Suprapubic skin (tissue), 4 donors: Measurements from ENCODE around the gene SULF2. TPM values are rescaled to one million over a fixed set of nuclear protein-coding genes. Genes with fewer than 3 reads are reported as not detected.

Source experiments
- DNase-seq, 2 donors: peaks; one replicate each; pipeline ENCODE4 v3.0.0-alpha.2; 2019; ENCODE audit warnings: low spot score in 2 of 2
- H3K27ac ChIP-seq: fragments of 200-600 bp; sonication (generic); one replicate; pipeline ENCODE4 v1.5.1; 2019
- H3K27me3 ChIP-seq: fragments of 200-600 bp; sonication (generic); one replicate; pipeline ENCODE4 v1.5.1; 2019
- H3K36me3 ChIP-seq: fragments of 200-600 bp; sonication (generic); one replicate; pipeline ENCODE4 v1.5.1; 2019
- H3K4me1 ChIP-seq: fragments of 200-600 bp; sonication (generic); one replicate; pipeline ENCODE4 v1.5.1; 2019
- H3K4me3 ChIP-seq: fragments of 200-600 bp; sonication (generic); one replicate; pipeline ENCODE4 v1.5.1; 2019; ENCODE audit warnings: mild to moderate bottlenecking
- H3K9me3 ChIP-seq: fragments of 200-600 bp; sonication (generic); one replicate; pipeline ENCODE4 v1.5.1; 2019
- EP300 ChIP-seq: sonication (generic); formaldehyde crosslinking; IDR thresholded peaks from one replicate; pipeline ENCODE4 v1.6.1; 2017; ENCODE audit warnings: antibody characterized with exemption
- POLR2A ChIP-seq, 2 donors: fragments of 450-650 bp; IDR thresholded peaks; one replicate each; pipeline ENCODE4 v1.6.1; 2017; ENCODE audit warnings: antibody characterized with exemption in 2 of 2, mild to moderate bottlenecking in 2 of 2, moderate library complexity in 2 of 2
- POLR2AphosphoS5 ChIP-seq, 3 donors: sonication (generic); formaldehyde crosslinking; IDR thresholded peaks; one replicate each; pipeline ENCODE4 v1.6.1; 2017; ENCODE audit warnings: antibody characterized with exemption in 3 of 3
- WGBS: methylation state at CpG from one replicate; pipeline ENCODE4 v1.1.5; 2018; 5-methylcytosine and 5-hydroxymethylcytosine counted together
- total RNA-seq, 4 donors: library from RNA; depleted of rRNA; stranded (reverse); fragments of >200 nt; gene quantifications; one replicate each; pipeline ENCODE4 v1.1.0, GENCODE V29; 2016
- TF ChIP-seq, protein P1 (sequence below), 2 donors: fragments of 200-600 bp in 1 of 2; fragments of 450-650 bp in 1 of 2; sonication (generic) in 1 of 2; IDR thresholded peaks; one replicate each; pipeline ENCODE4 v1.5.1; 2016 to 2019; ENCODE audit warnings: antibody characterized with exemption in 2 of 2, mild to moderate bottlenecking in 1 of 2, moderate library complexity in 1 of 2

SULF2 gene
- total RNA-seq, 4 donors from 2014 or later, result 28.4 to 95.4 (median 57.5) TPM

- H3K27me3 ChIP-seq, result no peaks in the 10 kb centered on the region
- no peak for TF ChIP-seq POLR2A (IDR thresholded peaks at IDR 0.05)
- TF ChIP-seq EP300, result no peak
- no peak for TF ChIP-seq POLR2AphosphoS5 (IDR thresholded peaks at IDR 0.05)
- TF ChIP-seq, protein P1, sequence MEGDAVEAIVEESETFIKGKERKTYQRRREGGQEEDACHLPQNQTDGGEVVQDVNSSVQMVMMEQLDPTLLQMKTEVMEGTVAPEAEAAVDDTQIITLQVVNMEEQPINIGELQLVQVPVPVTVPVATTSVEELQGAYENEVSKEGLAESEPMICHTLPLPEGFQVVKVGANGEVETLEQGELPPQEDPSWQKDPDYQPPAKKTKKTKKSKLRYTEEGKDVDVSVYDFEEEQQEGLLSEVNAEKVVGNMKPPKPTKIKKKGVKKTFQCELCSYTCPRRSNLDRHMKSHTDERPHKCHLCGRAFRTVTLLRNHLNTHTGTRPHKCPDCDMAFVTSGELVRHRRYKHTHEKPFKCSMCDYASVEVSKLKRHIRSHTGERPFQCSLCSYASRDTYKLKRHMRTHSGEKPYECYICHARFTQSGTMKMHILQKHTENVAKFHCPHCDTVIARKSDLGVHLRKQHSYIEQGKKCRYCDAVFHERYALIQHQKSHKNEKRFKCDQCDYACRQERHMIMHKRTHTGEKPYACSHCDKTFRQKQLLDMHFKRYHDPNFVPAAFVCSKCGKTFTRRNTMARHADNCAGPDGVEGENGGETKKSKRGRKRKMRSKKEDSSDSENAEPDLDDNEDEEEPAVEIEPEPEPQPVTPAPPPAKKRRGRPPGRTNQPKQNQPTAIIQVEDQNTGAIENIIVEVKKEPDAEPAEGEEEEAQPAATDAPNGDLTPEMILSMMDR (IDR thresholded peaks at IDR 0.05), result no peak
- H3K36me3 ChIP-seq, result no peaks in the 10 kb centered on the region
- WGBS, result 58% methylated on average over 4 of the region's 4 CpGs
- H3K9me3 ChIP-seq, result no peaks in the 10 kb centered on the region
- H3K27ac ChIP-seq, result no peak overlapping the region
- DNase-seq, result no peak
- H3K4me1 ChIP-seq, result peaks cover 8% of the 10 kb centered on the region
- H3K4me3 ChIP-seq, result no peak overlapping the region
Observed at GRCh38 chr20:47765691-47766594, 19.3 kb downstream of the SULF2 start.

GRCh38 chr20:47765271-47765670 is 20.0 kb downstream of the SULF2 start:
- H3K9me3 ChIP-seq, result no peaks in the 10 kb centered on the region
- H3K4me3 ChIP-seq, result no peak overlapping the region
- H3K36me3 ChIP-seq, result no peaks in the 10 kb centered on the region
- no peaks in the 10 kb centered on the region for H3K27me3 ChIP-seq
- WGBS, result 77% methylated on average over 7 of the region's 7 CpGs
- peaks cover 8% of the 10 kb centered on the region for H3K4me1 ChIP-seq
- no peak for DNase-seq
- no peak overlapping the region for H3K27ac ChIP-seq
- TF ChIP-seq, protein P1 (IDR thresholded peaks at IDR 0.05), result no peak
- TF ChIP-seq POLR2A (IDR thresholded peaks at IDR 0.05) (no peak), POLR2AphosphoS5 (IDR thresholded peaks at IDR 0.05) (no peak), EP300 (no peak)

DNA sequence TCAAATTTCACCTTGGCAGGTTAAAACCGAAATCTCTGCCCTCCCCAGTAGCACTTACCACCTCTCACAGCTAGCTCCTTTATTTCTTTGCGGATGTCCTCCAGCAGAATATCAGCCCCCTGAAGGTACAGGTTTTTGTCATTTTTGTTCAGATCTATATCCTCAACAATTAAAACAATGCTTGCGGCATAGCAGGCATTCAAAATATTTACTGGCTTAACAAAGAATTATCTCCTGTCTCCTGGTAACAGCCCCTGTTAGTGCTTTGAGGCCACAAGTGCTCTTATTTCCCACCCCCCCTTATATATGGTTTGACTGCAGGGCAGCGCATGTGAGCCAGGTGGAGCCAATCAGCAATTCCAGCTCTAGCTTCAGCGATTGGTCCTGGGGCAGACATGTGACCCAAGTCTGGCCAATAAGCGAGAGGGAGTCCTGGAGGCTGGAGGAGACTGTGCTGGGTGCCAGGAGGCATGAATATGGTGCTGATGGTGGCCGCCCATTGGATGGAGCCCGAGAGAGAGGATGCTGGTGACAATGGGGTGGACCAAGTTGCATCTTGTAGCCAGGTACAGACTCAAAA is 21.0 kb downstream of the SULF2 start:
- H3K36me3 ChIP-seq, result no peaks in the 10 kb centered on the region
- 86% methylated on average over 8 of the region's 8 CpGs for WGBS
- DNase-seq, result no peak
- TF ChIP-seq POLR2AphosphoS5 (IDR thresholded peaks at IDR 0.05) (no peak), EP300 (no peak), POLR2A (IDR thresholded peaks at IDR 0.05) (no peak)
- TF ChIP-seq, protein P1 (IDR thresholded peaks at IDR 0.05), result no peak
- H3K4me3 ChIP-seq, result no peak overlapping the region
- H3K27me3 ChIP-seq, result no peaks in the 10 kb centered on the region
- H3K9me3 ChIP-seq, result no peaks in the 10 kb centered on the region
- peaks cover 8% of the 10 kb centered on the region for H3K4me1 ChIP-seq
- H3K27ac ChIP-seq, result no peak overlapping the region

- Histone ChIP-seq H3K27me3 (no peaks in the 10 kb centered on the region), H3K36me3 (no peaks in the 10 kb centered on the region), H3K4me1 (peaks cover 8% of the 10 kb centered on the region), H3K4me3 (no peak overlapping the region), H3K27ac (no peak overlapping the region), H3K9me3 (no peaks in the 10 kb centered on the region)
- no peak for DNase-seq
- WGBS, result 32% methylated on average over 13 of the region's 13 CpGs
- TF ChIP-seq POLR2A (IDR thresholded peaks at IDR 0.05) (no peak), EP300 (no peak), POLR2AphosphoS5 (IDR thresholded peaks at IDR 0.05) (no peak)
- TF ChIP-seq, protein P1 (IDR thresholded peaks at IDR 0.05), result no peak
Observed at GRCh38 chr20:47762699-47763268, 22.5 kb downstream of the SULF2 start.
